ENCODE data around the gene SAV1. TPM values are rescaled to one million over a fixed set of nuclear protein-coding genes. Genes with fewer than 3 reads are reported as not detected.

Gene SAV1
- total RNA-seq, 1 experiment from 2014 or later = 37.1 TPM

DNA sequence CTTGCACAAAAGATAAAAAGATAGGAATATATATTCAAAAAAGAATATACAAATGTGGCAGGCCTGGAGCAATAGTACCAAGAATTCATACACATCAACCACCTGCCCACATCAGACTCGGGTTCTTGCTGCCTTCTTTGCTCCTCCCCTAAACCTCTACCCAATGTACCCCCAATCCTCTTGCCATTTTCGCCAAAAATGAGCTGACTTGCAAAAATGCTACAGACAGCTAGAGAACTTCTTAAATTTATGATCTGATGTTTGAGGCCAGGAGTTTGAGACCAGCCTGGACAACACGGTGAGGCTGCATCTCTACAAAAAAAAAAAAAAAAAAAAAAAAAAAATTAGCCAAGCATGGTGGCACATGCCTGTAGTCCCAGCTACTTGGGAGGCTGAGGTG is 42.9 kb upstream of the SAV1 start:
- Histone ChIP-seq H3K27ac (no peak overlapping the region), H3K4me2 (no peak overlapping the region), H3K9me2 (ENCODE audit: insufficient read depth) (no peaks in the 10 kb centered on the region), H3K27me3 (ENCODE audit: insufficient read depth, low read depth) (no peaks in the 10 kb centered on the region), H3F3A (ENCODE audit: insufficient read depth, low read depth) (no peaks in the 10 kb centered on the region), H3K36me3 (ENCODE audit: low read depth) (no peaks in the 10 kb centered on the region), H2AFZ (no peak overlapping the region), H3K9me3 (ENCODE audit: insufficient read depth, low read depth) (no peaks in the 10 kb centered on the region), H3K4me1 (replicated peaks; ENCODE audit: insufficient read depth) (no peaks in the 10 kb centered on the region), H3K79me2 (ENCODE audit: low read depth) (no peaks in the 10 kb centered on the region), H4K20me1 (ENCODE audit: insufficient read depth) (no peaks in the 10 kb centered on the region), H3K4me3 (no peak overlapping the region)
- intact Hi-C loops (cut with micrococcal nuclease; ENCODE audit: unreplicated experiment) = no loop called here
- ChIA-PET CTCF (no interaction called here), POLR2A (ENCODE audit: unreplicated experiment) (no interaction called here)
- TF ChIP-seq, protein P1, sequence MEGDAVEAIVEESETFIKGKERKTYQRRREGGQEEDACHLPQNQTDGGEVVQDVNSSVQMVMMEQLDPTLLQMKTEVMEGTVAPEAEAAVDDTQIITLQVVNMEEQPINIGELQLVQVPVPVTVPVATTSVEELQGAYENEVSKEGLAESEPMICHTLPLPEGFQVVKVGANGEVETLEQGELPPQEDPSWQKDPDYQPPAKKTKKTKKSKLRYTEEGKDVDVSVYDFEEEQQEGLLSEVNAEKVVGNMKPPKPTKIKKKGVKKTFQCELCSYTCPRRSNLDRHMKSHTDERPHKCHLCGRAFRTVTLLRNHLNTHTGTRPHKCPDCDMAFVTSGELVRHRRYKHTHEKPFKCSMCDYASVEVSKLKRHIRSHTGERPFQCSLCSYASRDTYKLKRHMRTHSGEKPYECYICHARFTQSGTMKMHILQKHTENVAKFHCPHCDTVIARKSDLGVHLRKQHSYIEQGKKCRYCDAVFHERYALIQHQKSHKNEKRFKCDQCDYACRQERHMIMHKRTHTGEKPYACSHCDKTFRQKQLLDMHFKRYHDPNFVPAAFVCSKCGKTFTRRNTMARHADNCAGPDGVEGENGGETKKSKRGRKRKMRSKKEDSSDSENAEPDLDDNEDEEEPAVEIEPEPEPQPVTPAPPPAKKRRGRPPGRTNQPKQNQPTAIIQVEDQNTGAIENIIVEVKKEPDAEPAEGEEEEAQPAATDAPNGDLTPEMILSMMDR (conservative IDR thresholded peaks at IDR 0.05) = no peak
- TF ChIP-seq EZH2 (IDR thresholded peaks at IDR 0.05; ENCODE audit: low read depth) = no peak
- DNase-seq = no peak
- BruUV-seq (replicated peaks) = no TSS peak

GRCh38 chr14:50705026-50705593 is 37.0 kb upstream of the SAV1 start:
- Histone ChIP-seq H3K4me3 (no peak overlapping the region), H2AFZ (no peak overlapping the region), H3K9me2 (ENCODE audit: insufficient read depth) (no peaks in the 10 kb centered on the region), H3K27me3 (ENCODE audit: insufficient read depth, low read depth) (no peaks in the 10 kb centered on the region), H3F3A (ENCODE audit: insufficient read depth, low read depth) (no peaks in the 10 kb centered on the region), H3K27ac (no peak overlapping the region), H3K79me2 (ENCODE audit: low read depth) (no peaks in the 10 kb centered on the region), H4K20me1 (ENCODE audit: insufficient read depth) (no peaks in the 10 kb centered on the region), H3K36me3 (ENCODE audit: low read depth) (no peaks in the 10 kb centered on the region), H3K9me3 (ENCODE audit: insufficient read depth, low read depth) (no peaks in the 10 kb centered on the region), H3K4me1 (replicated peaks; ENCODE audit: insufficient read depth) (no peaks in the 10 kb centered on the region), H3K4me2 (no peak overlapping the region)
- POLR2A ChIA-PET (ENCODE audit: unreplicated experiment) = no interaction called here
- TF ChIP-seq, protein P1 (conservative IDR thresholded peaks at IDR 0.05) = no peak
- TF ChIP-seq EZH2 (IDR thresholded peaks at IDR 0.05; ENCODE audit: low read depth) = no peak
- intact Hi-C loops (cut with micrococcal nuclease; ENCODE audit: unreplicated experiment) = no loop called here
- CTCF ChIA-PET = no interaction called here
- no peak for DNase-seq
- no TSS peak for BruUV-seq (replicated peaks)

DNA sequence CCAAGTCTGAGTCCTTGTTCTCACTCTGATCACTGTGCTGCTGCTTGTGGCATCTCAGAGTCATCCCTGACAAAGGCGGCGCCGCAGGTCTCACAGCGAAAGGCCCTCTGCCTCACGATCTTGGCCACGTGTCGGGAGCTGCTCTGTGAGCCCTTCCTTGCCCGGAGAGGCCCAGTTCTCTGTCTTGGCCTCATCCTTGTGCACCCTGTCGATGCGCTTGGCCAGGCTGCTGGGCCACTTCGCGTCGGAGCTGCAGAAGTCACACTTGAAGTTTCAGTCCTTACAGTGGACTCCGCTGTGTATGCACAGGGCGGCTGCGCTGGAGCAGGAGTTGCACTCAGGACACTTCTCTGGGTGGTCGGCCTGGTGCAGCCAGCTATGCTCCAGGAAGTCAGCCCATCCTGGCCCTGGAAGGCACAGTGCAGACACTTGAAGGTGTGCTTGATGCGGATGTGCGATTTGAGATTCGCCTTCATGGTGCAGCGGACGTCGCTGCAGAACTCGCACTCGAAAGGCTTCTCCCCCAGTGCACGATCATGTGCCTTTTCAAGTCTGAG is 36.4 kb upstream of the SAV1 start:
- Histone ChIP-seq H3K9me3 (ENCODE audit: insufficient read depth, low read depth) (no peaks in the 10 kb centered on the region), H3K79me2 (ENCODE audit: low read depth) (no peaks in the 10 kb centered on the region), H3F3A (ENCODE audit: insufficient read depth, low read depth) (no peaks in the 10 kb centered on the region), H3K9me2 (ENCODE audit: insufficient read depth) (no peaks in the 10 kb centered on the region), H2AFZ (no peak overlapping the region), H3K36me3 (ENCODE audit: low read depth) (no peaks in the 10 kb centered on the region), H3K4me1 (replicated peaks; ENCODE audit: insufficient read depth) (no peaks in the 10 kb centered on the region), H3K4me3 (no peak overlapping the region), H4K20me1 (ENCODE audit: insufficient read depth) (no peaks in the 10 kb centered on the region), H3K27ac (no peak overlapping the region), H3K4me2 (no peak overlapping the region), H3K27me3 (ENCODE audit: insufficient read depth, low read depth) (no peaks in the 10 kb centered on the region)
- TF ChIP-seq EZH2 (IDR thresholded peaks at IDR 0.05; ENCODE audit: low read depth) = no peak
- TF ChIP-seq, protein P1 (conservative IDR thresholded peaks at IDR 0.05) = no peak
- no peak for DNase-seq
- intact Hi-C loops (cut with micrococcal nuclease; ENCODE audit: unreplicated experiment) = no loop called here
- no TSS peak for BruUV-seq (replicated peaks)
- POLR2A ChIA-PET (ENCODE audit: unreplicated experiment) = no interaction called here
- CTCF ChIA-PET = no interaction called here
